GM19452 (cell line): Measurements from ENCODE around the gene LSM2.
"Not testable (repeated sequence)": the region's sequence is repeated elsewhere in the genome, so short reads cannot be mapped to it uniquely, and the experiment has no call there.

Source experiments
- ATAC-seq: cut with Tn5 transposase; IDR thresholded peaks from one replicate; pipeline ENCODE4 v1.9.1; 2021; ENCODE audit not compliant: unreplicated experiment

LSM2 gene

DNA sequence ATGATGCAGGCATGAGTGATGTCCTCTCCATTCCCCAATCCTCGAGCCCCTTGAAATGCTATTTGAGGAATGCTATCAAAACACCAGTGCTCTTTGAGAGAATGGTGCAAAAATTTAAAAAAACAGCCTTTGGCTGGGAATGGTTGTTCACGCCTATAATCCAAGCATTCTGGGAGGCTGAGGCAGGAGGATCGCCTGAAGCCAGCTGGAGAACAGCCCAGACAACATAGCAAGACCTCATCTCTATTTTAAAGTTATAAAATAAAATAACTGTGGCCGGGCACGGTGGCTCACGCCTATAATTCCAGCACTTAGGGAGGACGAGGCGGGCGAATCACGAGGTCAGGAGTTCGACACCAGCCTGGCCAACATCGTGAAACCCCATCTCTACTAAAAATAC lies 7.0 kb downstream of the LSM2 start:
- ATAC-seq: no peak

DNA sequence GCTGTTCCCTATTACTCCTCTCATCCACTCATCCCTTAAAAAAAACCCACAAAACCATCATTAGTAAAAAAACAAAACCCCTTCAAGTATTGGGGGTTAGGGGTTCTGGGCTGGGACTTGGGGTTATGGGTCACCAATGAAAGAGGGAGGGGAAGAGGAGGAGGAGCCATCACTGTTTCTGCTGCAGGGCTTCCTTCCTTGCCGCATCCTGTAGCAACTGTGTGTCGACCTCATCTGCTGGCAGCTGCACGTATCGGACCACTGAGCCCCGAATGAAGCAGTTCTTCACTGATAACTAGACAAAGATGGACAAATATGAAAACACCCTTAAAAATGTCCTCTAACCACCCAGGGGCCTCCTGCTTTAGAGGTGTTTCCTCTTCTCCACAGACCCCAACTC lies 9.2 kb downstream of the LSM2 start:
- ATAC-seq: no peak

DNA sequence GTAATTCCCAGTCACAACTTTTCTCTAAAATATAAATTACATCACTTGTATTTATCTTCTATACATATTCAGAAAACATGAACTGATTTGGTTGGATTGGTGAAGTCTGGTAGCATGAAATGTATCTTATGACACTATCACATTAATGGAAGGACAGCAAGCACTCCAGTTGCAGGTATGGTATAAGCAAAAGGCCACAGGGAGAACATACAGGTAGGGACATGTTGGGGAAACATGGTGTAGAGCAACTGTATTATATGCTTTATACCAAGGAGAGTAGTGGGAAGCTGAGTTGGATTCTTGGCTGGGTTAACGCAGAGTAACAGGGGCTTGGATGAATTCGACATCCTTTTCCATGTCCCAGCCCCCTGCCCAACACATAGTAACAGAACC lies 9.8 kb downstream of the LSM2 start:
- no peak for ATAC-seq

DNA sequence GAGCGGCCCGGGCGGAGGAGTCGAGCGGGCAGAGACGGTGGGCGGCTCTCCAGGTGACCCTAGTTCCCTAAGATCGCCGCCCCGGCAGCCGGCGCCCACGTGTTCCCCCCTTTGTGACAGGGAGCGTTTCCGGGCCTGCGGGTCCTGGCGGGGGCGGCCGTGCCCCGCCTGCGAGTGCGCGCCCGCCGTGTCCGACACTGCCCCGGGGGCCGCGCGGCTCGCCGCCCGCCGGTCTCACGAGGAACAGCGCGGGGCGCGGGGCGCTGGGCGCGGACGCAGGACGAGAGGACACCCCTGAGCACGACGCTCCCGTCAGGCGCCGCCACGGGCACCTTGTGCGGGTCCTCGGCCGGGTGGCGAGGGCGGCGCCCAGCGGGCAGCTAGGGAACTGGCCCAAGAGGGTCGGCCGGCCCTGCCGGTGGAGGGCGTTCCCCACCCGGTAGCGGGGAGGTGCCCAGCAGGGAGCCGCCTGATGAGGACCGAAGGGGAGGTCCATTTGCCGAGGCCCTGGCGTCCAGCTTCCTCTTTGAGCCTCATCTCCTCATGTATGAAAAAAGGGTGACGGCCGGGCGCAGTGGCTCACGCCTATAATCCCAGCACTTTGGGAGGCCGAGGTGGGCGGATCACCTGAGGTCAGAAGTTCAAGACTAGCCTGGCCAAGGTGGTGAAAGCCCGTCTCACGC lies 11.0 kb downstream of the LSM2 start, which contains the start of gene VARS1:
TSS of gene VARS1 (minus strand) at position 137 of the 683 bp plus-strand sequence. CDS start 535 bp downstream, outside the sequence.
- peak; percentile 83 for ATAC-seq

DNA sequence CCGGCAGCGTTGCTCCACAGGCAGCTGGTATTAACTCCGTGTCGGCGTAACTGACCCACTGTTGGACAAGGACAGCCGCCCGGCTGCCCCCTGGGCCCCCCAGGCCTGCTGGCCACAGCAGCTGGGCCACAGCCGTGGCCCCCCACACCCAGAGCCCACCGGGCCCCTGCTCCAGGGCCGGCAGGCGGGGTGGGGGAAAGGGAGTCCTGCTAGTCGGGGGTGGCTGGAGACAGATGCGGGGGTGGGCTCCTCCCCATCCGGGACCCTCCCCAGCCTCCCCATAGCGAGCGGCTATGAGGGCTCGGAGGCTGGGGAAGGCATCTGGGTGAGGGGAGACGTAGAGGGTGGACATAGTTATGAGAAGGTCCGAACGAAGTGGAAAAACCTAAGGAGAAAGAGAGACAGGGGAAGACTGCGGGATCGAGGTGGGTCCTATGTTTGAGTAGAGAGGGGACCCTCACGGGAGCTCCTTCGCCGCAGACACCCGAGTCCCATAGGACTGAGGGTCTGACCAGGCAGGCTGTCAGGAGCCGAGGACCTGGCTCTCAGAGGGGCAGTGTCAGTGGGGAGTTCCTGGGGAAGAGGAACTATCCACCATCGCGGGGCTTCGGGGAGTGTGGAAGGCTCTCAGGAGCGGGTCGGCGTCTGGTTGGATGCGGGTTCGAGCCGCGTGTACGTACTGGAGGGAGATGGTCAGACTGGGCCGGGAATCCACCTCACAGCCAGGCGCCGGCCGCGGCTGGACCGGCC lies 11.7 kb downstream of the LSM2 start:
- ATAC-seq: peak; percentile 15

DNA sequence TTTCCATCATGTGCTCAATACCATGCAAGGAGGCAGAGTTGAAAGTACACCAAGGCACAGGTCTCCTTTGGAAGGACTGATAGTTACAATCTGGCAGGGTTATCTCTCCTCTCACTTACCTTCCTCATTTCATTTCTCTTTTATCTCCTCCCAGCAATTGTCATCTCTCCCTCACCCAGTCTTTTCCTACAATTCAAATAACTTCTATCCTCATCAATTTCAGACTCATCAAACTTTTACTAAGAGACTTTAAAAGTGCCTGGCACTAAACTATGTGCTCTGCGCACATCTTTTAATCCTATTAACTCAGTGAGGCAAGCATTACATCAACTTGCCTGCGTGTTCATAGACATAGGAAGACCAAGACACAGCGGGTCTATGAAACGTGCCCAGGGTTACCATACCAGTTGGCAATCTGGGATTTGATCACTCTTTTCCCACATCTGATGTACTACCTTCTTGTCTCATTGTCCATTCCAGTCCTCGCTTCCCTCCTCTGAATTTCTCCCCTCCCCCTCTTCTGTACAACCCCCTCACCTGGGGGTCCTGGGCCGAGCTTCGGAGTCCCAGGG lies 12.4 kb downstream of the LSM2 start:
- ATAC-seq: no peak

DNA sequence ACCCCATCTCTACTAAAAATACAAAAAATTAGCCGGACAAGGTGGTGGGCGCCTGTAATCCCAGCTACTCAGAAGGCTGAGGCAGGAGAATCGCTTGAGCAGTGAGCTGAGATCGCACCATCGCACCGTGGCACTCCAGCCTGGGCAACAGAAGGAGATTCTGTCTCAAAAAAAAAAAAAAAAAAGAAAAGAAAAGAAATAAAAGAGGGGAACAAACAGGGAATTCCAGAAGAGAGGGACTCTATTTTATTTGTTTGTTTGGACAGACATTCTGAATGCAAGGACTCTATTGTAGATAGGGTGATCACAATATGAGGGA lies 12.9 kb downstream of the LSM2 start:
- ATAC-seq: not testable (repeated sequence)

DNA sequence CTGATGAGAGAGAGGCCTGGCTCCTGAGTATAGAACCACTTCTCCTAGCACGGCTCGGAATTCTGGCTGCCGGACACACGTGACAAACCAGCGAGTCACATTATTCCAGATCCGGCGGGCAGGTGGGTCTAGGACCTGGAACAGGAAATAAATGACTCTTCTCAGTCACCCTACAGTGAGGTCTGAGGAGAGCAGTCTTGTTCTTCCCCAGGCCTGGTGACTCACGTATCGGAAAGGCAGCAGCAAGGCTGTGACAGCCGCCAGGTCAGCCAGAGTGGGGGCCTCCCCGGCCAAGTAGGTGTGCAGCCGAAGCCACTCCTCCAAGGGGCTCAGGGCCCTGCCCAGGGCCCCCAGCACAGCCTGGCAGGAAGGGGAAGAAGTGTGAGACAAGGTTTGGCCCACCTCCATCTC lies 14.0 kb downstream of the LSM2 start:
- ATAC-seq: no peak

DNA sequence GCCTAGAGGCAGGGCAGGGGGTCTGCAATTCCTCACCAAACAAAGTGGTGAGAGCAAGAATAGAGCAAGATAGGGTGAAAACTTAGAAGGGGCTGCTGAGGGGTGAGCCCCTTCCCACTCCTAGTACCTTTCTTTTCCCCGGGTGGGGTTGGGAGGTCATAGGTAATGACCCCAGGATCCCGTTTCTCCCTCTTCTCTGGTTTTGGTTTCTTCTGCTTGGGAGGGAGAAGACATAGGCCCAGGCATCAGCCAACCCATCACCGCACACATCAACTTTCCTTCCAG lies 14.7 kb downstream of the LSM2 start:
- ATAC-seq: no peak

DNA sequence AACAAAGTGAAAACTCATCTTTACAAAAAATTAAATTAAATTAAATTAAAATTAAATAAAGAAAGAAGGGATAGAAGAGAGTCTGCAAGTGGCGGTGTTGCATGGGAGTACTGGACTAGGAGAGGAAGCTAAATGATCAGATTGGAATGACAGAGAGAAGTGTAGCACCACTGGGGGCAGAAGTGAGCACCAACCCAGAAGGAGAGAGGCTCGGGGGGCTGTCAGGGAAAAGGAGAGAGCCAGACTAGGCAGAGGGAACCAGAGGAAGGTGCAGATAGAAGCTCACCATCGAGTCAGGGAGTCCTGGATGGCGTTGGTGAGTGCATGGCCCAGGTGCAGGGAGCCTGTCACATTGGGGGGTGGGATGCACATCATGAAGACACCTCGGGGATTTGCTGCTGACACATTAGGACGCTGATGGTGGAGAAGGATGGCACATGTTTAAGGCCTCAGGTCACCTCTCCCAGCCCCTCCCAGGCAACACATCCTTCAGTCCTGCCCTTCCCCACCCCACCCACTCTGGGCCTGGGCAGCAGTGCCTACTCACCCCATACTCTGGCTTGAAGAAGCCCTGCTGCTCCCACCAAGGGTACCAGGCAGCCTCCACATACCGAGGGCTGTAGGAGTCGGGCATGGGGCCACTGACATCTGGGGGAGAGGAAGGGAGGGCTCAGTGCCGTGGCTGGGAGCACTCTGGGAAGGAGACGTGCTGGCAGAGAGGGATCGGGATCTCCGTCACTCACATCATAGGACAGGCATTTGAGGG lies 15.3 kb downstream of the LSM2 start:
- ATAC-seq: no peak

DNA sequence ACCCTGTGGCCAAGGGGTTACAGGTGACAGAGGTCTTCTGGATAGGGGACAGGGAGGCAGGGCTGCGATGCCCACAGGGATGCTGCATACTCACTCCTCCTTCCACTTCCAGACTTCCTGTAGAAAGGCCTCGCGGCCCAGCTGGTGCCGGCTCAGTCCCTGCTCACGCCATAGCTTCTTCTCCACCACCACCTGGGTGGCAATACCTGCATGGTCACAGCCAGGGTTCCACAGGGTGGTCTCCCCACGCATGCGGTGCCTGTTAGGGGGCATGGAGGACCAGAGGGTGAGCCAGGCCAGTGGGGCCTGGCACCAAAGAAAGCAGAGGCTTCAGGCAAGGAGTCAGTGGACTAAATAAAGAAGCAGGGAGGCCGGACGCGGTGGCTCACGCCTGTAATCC lies 21.3 kb downstream of the LSM2 start:
- ATAC-seq: no peak

DNA sequence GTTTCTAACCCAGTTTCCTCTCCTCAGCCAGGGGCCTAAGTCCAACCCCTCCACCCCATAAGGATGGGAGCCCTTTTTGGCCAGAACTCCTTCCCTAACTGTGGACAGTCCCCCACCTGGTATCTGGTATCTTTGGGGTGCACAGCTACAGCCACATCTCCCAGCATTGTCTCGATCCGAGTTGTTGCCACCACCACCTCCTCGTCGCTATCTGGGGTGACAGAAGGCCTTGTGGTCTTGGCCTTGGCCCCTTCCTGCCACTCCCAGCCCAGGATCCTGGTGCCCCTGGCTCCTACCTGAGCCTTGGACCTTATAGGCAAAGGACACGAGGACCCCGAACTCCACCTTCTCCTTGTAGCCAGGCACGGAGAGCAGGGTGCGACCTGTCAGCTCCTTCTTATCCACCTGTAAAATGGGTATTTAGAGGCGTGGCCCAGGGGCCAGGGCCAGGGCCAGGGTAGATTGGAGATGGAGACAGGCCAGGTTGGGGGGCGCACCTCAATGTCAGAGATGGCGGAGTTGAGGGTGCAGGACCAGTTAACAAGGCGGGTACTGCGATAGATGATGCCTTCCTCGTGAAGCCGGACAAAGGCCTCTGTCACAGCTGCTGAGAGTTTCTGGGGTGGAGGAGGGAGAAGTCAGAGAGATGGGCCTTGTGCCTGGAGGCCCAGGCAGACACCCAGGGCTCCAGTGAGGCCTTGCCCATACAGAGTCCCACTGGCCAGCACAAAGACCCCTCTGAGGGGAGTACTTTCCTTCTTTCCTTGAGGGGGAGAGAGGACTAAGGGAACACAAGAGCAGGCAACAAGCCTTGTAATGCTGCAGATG lies 22.5 kb downstream of the LSM2 start:
- ATAC-seq: no peak

DNA sequence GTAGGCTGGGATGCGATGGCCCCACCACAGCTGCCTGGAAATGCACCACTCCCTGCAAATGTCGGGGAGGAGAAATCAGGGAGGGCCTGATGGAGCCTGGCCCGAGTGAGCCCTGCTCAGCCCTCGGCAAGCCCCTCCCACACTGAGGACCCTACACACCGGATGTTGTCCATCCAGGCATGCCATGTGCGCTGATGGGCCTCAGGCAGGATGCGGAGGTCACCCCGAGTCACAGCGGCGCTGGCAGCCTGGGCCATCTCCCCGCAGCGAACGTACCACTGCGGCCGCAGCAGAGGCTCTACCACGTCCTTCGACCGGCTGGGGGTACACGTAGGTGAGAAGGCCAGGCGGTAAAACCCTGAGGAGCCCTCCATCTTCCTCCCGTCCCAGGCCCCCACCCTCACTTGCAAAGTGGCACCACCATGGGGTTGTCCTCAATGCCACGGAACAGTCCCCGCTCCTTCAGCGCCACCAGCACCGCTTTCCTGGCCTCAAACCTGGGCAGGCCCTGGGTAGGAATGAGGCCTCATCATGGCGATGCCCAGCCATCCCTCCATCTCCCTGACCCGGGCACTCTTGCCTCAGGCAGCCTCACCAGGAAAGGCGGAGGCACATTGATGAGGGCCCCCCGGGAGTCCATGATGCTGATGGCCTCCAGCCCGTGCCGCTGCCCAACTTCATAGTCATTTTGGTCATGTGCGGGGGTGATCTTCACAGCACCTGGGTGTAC lies 24.5 kb downstream of the LSM2 start:
- no peak for ATAC-seq

DNA sequence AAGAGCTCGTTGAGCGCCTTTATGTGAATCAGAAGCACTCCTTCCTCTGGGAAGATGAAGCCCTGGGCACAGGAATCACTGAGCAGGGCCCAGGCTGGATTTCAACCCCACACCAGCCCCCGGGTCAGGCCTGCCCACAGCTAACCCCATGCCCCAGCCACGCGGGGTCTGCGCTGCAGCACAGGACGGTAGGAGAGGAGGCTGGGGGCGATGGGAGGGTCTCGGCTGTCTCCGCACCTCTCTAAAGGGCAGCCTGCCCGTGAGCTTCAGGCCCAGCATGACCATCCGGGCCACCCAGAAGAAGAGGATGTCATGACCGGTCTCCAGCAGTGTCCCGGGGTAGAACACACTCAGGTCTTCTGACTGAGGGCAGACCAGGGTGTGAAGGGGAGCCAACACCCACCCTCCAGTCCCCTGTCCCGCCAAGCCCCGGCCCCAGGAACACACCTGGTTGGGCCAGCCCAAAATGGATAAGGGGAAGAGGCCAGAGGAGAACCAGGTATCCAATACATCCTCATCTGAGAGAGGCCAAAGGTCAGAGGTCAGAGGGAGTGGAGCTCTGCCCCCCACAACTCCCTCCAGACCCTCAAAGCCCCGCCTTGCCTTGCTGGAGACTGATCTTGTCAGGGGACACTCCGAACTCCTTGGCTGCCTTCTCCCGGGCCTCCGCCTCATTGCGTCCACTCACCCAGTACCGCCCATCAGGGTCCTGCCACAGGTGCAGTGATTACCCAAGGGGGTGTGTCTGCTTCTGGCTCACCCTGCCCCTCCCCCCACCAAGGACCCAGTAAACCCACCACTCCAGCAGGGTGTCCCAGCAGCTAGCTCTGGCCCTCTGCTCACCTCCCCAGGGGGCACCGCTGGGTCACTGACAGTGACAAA lies 25.3 kb downstream of the LSM2 start:
- no peak for ATAC-seq

DNA sequence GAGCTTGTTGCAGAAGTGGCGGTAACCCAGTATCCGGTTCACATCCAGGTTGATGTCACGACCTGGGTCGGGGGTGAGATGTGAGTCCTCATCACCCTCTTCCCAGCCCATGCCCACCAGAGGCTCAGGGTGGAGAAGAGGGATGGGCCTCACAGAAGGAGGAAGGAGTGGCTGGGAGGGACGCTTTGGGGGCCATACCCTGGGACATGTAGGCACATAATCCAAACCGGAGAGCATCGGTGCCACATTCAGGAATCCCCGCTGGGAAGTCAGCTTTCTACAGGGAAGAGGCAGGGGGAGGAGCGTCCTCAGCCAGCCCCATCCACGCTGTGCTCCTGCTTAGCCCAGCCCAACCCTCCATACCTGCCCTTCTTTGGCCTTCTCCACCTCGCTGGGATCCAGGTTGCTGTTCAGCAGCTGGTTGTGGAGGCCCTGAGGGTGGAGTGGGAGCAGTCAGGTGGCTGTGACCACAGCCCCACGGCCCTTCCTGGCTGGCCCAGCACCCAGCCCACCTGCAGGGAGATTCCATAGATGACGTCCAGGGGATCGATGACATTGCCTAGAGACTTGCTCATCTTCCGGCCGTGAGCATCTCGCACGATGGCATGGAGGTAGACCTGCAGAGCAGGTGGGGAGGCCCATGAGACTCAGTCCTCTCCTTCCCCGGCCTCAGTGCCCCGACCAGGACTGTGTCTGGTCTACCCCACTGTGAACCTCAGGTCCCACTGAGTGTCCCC lies 26.1 kb downstream of the LSM2 start:
- ATAC-seq: no peak

DNA sequence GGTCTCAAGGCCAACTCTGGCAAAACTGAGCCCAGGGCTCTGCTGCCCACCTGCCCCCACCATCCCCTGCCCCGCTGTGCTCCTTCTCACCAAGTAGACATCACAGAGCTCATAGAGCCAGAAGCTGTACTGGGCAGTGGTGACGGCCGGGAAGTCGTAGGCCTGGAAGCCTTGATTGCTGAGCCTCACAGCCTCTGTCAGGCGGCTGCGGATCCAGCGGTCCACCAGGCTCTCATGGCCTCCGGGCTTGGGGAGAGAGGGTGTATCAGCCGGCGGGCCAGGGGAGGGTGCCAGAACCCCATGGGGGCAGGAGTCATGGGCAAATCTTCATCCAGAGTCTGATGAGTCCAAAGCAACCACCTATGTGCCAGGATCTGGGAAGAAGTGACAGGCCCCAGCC lies 26.9 kb downstream of the LSM2 start:
- ATAC-seq: no peak

DNA sequence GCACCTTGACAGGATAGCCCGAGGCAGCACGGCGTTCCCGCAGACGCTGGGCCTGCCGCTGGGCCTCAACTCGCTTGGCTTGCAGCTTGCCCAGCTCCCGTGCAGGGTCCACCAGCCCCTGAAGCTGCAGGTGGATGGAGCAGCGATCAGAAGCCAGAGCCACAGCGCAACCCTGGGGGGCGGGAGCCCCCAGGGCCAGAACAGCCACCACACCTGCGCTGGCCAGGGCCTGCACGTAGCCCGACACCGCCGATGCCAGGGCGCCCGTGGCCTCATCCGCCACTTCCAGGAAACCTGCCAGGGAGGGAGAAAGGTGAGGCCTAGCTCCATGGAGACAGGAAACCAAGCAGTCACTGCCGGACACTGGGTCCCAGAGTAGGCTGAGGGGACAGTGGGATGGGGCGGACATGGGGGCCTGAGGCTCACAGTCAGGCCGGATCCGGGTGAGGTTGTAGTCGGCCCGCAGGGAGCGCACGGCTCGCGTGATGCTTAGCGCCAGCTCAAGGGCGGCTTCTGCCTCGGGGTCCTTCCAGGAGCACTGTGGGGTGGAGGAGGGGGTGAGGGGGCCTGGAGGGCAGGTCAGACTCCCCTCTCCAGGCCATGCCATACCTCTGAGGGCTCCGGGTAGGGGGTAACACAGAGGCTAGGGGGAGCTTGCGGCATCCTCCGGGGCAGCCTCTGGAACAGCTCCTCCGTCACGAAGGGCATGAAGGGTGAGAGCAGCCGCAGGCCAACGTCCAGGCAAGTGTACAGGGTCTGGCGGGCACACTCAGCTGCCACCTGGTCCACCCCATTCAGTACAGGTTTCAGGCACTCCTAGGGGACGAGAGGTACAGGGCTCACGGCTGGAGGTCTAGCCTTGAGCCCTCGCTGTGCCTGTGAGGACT lies 27.5 kb downstream of the LSM2 start:
- ATAC-seq: no peak

DNA sequence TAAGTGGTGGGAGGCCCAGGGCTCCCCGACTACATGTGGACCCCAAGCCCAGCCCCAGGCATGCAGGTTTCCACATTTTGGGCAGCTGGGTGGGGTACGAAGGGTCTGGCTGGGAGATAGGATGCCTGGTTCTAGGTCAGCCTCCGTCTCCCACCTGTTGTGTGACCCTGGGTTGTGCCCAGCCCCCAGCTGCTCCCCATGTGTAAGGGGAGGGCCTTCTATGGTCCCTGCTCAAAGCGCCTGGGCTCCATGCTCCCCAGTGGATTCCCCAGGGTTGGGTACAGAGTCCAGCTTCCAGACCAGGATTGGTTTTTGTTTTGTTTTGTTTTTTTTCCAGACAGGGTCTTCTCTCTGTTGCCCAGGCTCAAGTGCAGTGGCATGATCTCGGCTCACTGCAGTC lies 28.6 kb downstream of the LSM2 start:
- ATAC-seq: no peak
